ENCODE results near the gene DIO3.
"Not testable (repeated sequence)": the region's sequence is repeated elsewhere in the genome, so short reads cannot be mapped to it uniquely, and the experiment has no call there.

DIO3 gene

GRCh38 chr14:101542391-101542790 lies 18.9 kb upstream of the DIO3 start:
- no peak for DNase-seq (ENCODE audit: low read depth)

- no peak for DNase-seq (ENCODE audit: low read depth)
Observed at GRCh38 chr14:101543814-101544213, 17.5 kb upstream of the DIO3 start.

GRCh38 chr14:101544550-101544949 lies 16.7 kb upstream of the DIO3 start:
- DNase-seq (ENCODE audit: low read depth), result no peak

GRCh38 chr14:101546706-101547105 lies 14.6 kb upstream of the DIO3 start:
- no peak for DNase-seq (ENCODE audit: low read depth)

DNA sequence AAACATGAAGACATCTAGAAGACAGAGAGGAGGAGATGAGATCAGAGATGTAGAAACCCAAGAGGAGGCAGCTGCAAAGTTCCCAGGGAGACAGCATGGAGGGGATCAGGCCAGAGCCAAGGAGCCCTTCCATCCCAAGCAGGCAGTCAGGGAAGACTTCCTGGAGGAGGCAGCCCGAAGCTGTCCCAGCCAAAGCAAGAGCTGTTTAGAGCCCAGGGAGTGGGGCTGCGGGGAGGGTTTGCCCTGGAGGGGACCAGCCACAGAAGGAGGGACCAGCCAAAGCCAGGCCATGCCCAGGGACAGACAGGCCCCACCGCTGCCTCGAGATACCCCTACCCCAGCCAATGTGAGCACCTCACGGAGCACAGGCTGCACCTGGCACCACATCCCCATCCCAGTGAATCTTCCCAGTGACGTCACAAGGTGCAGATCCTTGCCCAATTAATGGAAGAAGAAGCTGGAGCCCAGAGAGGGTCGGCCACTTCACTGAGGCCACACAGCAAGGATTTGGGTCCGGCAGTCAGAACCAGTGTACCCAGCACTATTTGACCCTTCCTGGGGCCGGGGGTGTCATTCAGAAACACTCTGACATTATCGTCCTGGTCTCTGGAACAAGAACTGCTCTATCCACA lies 14.1 kb upstream of the DIO3 start:
- DNase-seq (ENCODE audit: low read depth), result no peak

GRCh38 chr14:101547961-101548669 lies 13.2 kb upstream of the DIO3 start:
- DNase-seq (ENCODE audit: low read depth), result no peak

DNA sequence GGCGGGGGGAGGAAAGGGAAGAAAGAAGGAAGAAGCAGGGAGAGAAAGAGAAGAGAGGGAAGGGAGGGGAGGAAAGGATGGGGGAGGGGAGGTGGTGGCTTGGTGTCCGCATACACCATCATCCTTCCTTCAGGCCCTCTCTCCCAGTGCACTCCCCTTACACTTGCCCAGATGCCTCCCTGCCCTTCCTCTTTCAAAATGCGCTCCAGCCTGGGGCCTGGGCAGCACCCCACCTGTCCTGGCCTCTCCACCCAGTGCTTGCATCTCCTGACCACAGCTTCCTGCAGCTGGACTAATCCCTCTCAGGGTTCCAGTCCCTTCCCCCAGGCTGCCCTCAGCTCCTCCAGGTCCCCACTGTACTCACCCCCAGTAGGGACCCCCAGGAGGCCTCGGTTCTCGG lies 12.6 kb upstream of the DIO3 start:
- no peak for DNase-seq (ENCODE audit: low read depth)

- DNase-seq (ENCODE audit: low read depth), result no peak
Observed at GRCh38 chr14:101549154-101549553, 12.1 kb upstream of the DIO3 start.

- not testable (repeated sequence) for DNase-seq (ENCODE audit: low read depth)
Observed at GRCh38 chr14:101550202-101550912, 10.9 kb upstream of the DIO3 start.

- DNase-seq (ENCODE audit: low read depth), result no peak
Observed at GRCh38 chr14:101551729-101552595, 9.3 kb upstream of the DIO3 start.

DNA sequence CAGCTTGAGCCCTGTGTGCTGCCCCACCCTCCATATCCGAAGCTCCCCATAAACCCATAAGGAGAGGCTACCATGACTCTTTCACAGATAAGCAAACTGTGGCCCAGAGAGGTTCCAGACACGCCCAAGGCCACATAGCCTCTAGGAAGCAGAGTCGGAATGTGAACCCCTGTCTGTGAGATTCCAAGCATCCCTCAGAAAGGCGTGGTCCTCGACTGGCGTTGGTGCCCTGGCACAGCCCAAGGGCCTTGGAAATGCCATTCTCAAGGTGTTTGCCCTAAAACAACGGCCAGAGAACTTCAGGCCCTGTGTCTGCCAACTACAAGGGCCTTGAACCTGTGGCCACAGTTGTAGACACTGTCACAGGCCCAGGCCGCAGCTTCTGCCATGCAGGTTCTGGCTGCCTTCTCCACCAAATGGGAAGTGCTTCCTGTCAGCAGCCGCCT lies 8.5 kb upstream of the DIO3 start:
- no peak for DNase-seq (ENCODE audit: low read depth)

DNA sequence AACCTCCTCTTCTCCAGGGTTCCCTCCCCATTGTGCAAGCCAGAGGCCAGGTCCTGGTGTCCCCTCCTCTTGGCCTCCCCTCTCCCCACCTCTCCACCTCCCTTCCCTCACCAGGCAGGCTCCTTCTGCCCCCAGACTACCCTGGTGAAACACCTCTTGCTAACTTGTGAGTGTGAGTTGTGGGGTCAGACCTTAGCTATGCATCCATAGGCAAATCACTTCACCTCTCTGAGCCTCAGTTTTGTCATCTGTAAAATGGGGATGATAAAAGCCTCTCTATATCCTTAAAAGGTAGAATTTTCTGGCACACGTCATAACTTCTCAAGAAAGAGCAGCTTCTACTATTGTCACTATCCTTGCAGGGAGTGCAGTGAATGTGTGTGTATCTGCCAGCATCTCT lies 7.9 kb upstream of the DIO3 start:
- DNase-seq (ENCODE audit: low read depth), result no peak

- DNase-seq (ENCODE audit: low read depth), result no peak
Observed at GRCh38 chr14:101553931-101554330, 7.4 kb upstream of the DIO3 start.

DNA sequence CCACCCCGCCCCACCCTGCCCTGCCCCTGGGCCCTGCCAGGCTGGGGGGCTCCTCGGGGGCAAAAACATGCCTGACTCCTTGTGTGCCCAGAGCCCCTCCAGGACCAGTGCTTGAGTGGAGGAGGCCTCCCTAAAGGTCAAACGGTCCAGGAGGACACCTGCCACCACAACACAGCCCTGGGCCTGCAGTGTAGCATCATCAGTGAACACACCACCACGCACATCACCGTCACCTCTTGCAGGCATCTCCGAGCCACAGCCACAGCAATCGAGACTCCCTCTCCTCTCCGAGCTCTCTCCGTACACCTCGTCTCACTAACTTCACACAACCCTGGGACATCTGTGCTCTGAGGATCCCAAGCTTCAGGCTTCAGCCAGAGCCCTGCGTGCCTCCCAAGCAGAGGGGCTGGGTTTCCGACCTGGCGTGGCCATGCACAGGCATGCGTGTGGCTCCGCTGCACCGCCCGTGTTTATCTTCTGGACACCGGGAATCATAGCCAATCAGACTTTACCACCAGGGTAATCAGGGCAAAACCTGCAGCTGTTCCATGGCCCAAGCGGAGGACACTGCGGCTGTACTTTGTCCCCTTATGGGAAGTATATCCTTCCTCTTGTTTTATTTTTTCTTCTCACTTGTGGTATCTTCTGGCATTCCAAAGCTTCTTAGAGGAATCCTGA lies 6.2 kb upstream of the DIO3 start:
- no peak for DNase-seq (ENCODE audit: low read depth)

DNA sequence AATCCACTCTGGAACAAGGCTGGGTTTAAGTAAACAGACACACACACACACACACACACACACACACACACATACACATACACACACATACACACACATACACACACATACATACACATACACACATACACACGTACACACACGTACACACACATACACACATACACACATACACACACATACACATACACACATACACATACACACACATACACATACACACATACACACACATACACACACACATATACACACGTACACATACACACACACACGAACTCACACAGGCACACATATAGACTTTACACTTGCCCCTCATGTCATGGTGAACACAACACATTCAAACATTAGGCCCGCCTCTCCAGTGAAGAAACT lies 5.6 kb upstream of the DIO3 start:
- not testable (repeated sequence) for DNase-seq (ENCODE audit: low read depth)

DNA sequence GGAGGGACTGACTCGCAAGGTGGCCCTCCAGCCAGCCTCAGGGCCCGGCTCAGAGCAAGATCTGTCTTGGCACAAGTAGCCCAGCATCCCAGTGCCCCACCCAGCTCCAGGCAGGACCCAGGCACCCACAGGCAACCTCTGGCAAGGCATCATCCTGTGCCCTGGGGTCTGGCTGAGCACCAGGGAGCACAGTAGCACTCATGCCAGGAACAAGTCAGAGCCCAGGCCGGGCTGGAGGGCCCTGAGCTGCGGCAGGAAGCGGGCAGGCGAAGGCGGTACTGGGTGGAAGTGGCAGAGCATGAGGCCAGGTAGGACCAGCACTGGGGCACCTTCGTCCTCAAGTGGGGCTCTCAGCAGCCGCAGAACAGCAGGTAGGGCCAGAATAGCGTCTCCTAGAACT lies 5.2 kb upstream of the DIO3 start:
- no peak for DNase-seq (ENCODE audit: low read depth)

DNA sequence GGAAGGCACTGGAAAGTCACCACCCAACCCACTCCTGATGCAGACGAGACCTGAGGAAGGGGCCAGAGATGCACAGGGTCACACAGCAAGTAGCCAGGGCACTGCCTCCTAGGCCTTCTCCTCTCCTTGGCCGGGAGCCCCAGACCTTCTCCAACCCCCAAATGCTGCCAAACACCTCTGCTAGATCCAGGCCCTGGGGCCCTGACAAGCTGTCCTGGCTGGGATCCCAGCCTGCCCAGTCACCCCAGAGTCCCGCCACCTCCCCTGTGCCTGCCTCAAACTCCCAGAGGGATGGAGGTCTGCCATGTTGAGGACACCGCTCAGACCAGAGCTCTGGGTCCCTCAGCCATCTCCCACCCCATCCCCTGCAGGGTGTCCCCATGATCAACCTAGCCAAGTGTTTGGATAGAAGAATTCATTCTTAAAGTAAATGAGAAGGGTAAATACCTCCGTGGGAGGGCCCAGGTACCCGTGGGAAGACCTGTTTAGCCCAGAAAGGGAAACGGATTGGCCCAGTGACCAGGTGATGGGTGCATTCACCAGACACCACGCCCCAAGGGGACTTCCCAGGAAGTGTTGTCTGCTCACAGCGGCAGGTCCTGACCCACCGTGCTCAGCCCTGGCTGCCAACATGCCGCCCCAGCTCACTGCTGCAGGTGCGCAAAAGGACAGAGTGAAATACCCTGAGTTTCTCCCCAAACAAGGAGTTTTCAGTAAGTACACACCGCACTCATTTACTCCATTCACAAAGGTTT lies 4.6 kb upstream of the DIO3 start:
- DNase-seq (ENCODE audit: low read depth), result no peak

GRCh38 chr14:101557321-101557695 lies 4.0 kb upstream of the DIO3 start:
- DNase-seq (ENCODE audit: low read depth), result no peak

- DNase-seq (ENCODE audit: low read depth), result no peak
Observed at GRCh38 chr14:101557811-101558738, 3.2 kb upstream of the DIO3 start.

GRCh38 chr14:101558739-101559240 lies 2.5 kb upstream of the DIO3 start:
- no peak for DNase-seq (ENCODE audit: low read depth)
